Mammary epithelial cell (primary cell): ENCODE results near the gene LMX1A.

Experiments used
- EZH2 ChIP-seq: IDR thresholded peaks from 2 replicates; pipeline ENCODE4 v1.6.1; 2012; ENCODE audit warnings: low read length, inconsistent platforms, borderline replicate concordance
- TF ChIP-seq, protein P1 (sequence below), 2 donors: IDR thresholded peaks in 1 of 2; conservative IDR thresholded peaks in 1 of 2; 2 replicates each; pipeline ENCODE4 v1.5.1; 2011 to 2012; ENCODE audit warnings: inconsistent platforms in 2 of 2, low read length in 2 of 2, mild to moderate bottlenecking in 2 of 2, control low read depth in 1 of 2, low read depth in 1 of 2; ENCODE audit not compliant: insufficient read depth in 1 of 2; ENCODE audit errors: extremely low read depth in 1 of 2

DNA sequence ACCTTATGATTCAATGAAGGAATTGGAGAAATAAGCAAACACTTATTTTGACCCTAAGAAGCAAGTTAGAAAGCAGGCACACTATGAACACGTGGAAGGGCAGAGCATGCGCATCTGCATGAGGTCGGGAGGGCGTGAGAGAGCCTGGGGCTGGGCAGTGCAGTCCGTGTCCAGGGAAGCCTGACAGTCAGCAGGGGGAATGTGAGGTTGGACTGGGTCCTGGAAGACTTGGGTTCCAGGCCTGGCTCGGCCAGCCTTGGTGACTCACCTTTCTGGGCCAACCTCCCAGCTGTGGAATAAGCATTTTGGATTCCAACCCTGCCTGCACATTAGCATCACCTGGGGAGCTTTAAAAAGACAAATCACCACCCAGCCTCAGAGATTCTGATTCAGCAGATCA is 26.6 kb upstream of the LMX1A start:
- TF ChIP-seq, protein P1, sequence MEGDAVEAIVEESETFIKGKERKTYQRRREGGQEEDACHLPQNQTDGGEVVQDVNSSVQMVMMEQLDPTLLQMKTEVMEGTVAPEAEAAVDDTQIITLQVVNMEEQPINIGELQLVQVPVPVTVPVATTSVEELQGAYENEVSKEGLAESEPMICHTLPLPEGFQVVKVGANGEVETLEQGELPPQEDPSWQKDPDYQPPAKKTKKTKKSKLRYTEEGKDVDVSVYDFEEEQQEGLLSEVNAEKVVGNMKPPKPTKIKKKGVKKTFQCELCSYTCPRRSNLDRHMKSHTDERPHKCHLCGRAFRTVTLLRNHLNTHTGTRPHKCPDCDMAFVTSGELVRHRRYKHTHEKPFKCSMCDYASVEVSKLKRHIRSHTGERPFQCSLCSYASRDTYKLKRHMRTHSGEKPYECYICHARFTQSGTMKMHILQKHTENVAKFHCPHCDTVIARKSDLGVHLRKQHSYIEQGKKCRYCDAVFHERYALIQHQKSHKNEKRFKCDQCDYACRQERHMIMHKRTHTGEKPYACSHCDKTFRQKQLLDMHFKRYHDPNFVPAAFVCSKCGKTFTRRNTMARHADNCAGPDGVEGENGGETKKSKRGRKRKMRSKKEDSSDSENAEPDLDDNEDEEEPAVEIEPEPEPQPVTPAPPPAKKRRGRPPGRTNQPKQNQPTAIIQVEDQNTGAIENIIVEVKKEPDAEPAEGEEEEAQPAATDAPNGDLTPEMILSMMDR (conservative IDR thresholded peaks at IDR 0.05 in 1 of 2, IDR thresholded peaks at IDR 0.05 in 1 of 2; ENCODE audit: extremely low read depth in 1 of 2, insufficient read depth in 1 of 2, low read depth in 1 of 2, low read length in 2 of 2), result no peak
- no peak for TF ChIP-seq EZH2
